Breast epithelium (tissue), 3 donors: Measurements from ENCODE around the gene PDYN.

Experiments
- POLR2A ChIP-seq: fragments of 450-650 bp; IDR thresholded peaks from one replicate; pipeline ENCODE4 v1.6.1; 2016; ENCODE audit warnings: antibody characterized with exemption, mild to moderate bottlenecking, moderate library complexity
- POLR2AphosphoS5 ChIP-seq, 3 donors: sonication (generic); formaldehyde crosslinking; IDR thresholded peaks; one replicate each; pipeline ENCODE4 v1.6.1; 2017; ENCODE audit warnings: antibody characterized with exemption in 3 of 3
- TF ChIP-seq, protein P1 (sequence below), 3 donors: fragments of 450-650 bp; IDR thresholded peaks; one replicate each; pipeline ENCODE4 v1.5.1; 2016 to 2017; ENCODE audit warnings: antibody characterized with exemption in 3 of 3, mild to moderate bottlenecking in 3 of 3, moderate library complexity in 3 of 3

DNA sequence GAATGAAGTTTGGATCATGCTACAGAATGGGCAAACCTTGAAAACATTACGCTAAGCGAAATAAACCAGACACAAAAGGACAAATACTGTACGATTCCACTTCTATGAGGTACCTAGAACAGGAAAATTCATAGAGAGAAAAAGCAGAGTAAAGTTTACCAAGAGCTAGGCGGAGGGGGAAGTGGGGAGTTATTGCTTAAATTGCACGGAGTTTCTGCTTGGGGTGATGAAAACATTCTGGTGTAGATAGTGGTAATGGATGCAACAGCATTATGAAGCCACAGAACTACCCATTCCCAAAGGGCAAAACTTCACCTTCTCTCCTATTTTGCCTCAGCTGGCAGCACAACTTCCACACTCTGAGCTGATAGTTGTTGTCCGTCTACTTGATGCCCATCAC, 6.4 kb upstream of the PDYN start:
- TF ChIP-seq, protein P1, sequence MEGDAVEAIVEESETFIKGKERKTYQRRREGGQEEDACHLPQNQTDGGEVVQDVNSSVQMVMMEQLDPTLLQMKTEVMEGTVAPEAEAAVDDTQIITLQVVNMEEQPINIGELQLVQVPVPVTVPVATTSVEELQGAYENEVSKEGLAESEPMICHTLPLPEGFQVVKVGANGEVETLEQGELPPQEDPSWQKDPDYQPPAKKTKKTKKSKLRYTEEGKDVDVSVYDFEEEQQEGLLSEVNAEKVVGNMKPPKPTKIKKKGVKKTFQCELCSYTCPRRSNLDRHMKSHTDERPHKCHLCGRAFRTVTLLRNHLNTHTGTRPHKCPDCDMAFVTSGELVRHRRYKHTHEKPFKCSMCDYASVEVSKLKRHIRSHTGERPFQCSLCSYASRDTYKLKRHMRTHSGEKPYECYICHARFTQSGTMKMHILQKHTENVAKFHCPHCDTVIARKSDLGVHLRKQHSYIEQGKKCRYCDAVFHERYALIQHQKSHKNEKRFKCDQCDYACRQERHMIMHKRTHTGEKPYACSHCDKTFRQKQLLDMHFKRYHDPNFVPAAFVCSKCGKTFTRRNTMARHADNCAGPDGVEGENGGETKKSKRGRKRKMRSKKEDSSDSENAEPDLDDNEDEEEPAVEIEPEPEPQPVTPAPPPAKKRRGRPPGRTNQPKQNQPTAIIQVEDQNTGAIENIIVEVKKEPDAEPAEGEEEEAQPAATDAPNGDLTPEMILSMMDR (IDR thresholded peaks at IDR 0.05): no peak
- TF ChIP-seq POLR2AphosphoS5 (IDR thresholded peaks at IDR 0.05) (no peak), POLR2A (no peak)
